Fibroblast of lung (primary cell): ENCODE measurements around the gene INPP4A. TPM values are rescaled to one million over a fixed set of nuclear protein-coding genes. Genes with fewer than 3 reads are reported as not detected.

Experiments
- DNase-seq, 2 donors: peaks; one replicate each; pipeline versions ENCODE4 v3.0.0 to v3.0.0-alpha.2; 2010; ENCODE audit warnings: low read depth in 2 of 2
- H2AFZ ChIP-seq: 2 replicates; pipeline ENCODE4 v1.5.1; 2012; ENCODE audit warnings: low read length, control low read depth, inconsistent platforms
- H3K27ac ChIP-seq: 2 replicates; pipeline ENCODE4 v1.5.1; 2011; ENCODE audit warnings: low read length, control low read depth; ENCODE audit not compliant: insufficient read depth
- H3K27me3 ChIP-seq: 2 replicates; pipeline ENCODE4 v1.5.1; 2011; ENCODE audit warnings: mild to moderate bottlenecking, low read length; ENCODE audit not compliant: control insufficient read depth, insufficient read depth
- H3K36me3 ChIP-seq: 2 replicates; pipeline ENCODE4 v1.5.1; 2011; ENCODE audit warnings: low read length; ENCODE audit not compliant: control insufficient read depth, insufficient read depth
- H3K4me1 ChIP-seq: 2 replicates; pipeline ENCODE4 v1.5.1; 2011; ENCODE audit warnings: low read length; ENCODE audit not compliant: control insufficient read depth, insufficient read depth; ENCODE audit errors: extremely low read depth
- H3K4me2 ChIP-seq: 2 replicates; pipeline ENCODE4 v1.5.1; 2011; ENCODE audit warnings: low read length, control low read depth; ENCODE audit not compliant: insufficient read depth; ENCODE audit errors: extremely low read depth
- H3K4me3 ChIP-seq, 4 experiments: fragments of 200-600 bp in 1 of 4; sonication (generic) in 1 of 4; replicated peaks in 1 of 4; 2 replicates each; pipeline ENCODE4 v1.5.1; 2011 to 2016; ENCODE audit warnings: low read length in 4 of 4, low read depth in 3 of 4, mild to moderate bottlenecking in 3 of 4, control low read depth in 2 of 4, inconsistent platforms in 1 of 4, mixed read lengths in 1 of 4; ENCODE audit not compliant: insufficient read depth in 1 of 4; ENCODE audit errors: control extremely low read depth in 1 of 4
- H3K79me2 ChIP-seq: 2 replicates; pipeline ENCODE4 v1.5.1; 2012; ENCODE audit warnings: mild to moderate bottlenecking, low read length, inconsistent platforms; ENCODE audit not compliant: control insufficient read depth, insufficient read depth
- H3K9ac ChIP-seq: 2 replicates; pipeline ENCODE4 v1.5.1; 2011; ENCODE audit warnings: mild to moderate bottlenecking, low read length, control low read depth; ENCODE audit not compliant: insufficient read depth
- H3K9me3 ChIP-seq: 2 replicates; pipeline ENCODE4 v1.5.1; 2012; ENCODE audit warnings: low read depth, low read length; ENCODE audit not compliant: control insufficient read depth, insufficient read depth
- H4K20me1 ChIP-seq: 2 replicates; pipeline ENCODE4 v1.5.1; 2011; ENCODE audit warnings: low read length; ENCODE audit not compliant: control insufficient read depth, insufficient read depth; ENCODE audit errors: extremely low read depth
- CTCF ChIP-seq, 2 donors: IDR thresholded peaks in 1 of 2; conservative IDR thresholded peaks in 1 of 2; 1 replicate in 1 of 2; 2 replicates in 1 of 2; pipeline ENCODE4 v1.5.1; 2011 to 2012; ENCODE audit warnings: low read length in 2 of 2, control low read depth in 1 of 2, inconsistent platforms in 1 of 2, low read depth in 1 of 2, mild to moderate bottlenecking in 1 of 2
- EZH2 ChIP-seq: IDR thresholded peaks from 2 replicates; pipeline ENCODE4 v1.5.1; 2012; ENCODE audit warnings: low read length, control low read depth, mild to moderate bottlenecking; ENCODE audit errors: missing control alignments
- polyA plus RNA-seq, 2 donors: library from polyadenylated mRNA; depleted of rRNA in 1 of 2; stranded (reverse) in 1 of 2; unstranded in 1 of 2; fragments of >200 nt; gene quantifications; 2 replicates each; pipeline ENCODE4 v1.2.1, GENCODE V29; 2011 to 2012; ENCODE audit warnings: missing spikeins in 1 of 2
- total RNA-seq: library from RNA; depleted of rRNA; stranded (reverse); fragments of >200 nt; gene quantifications from 2 replicates; pipeline ENCODE4 v1.2.1, GENCODE V29; 2014

The INPP4A gene
- total and polyA plus RNA-seq, 2 donors (not counting 1 experiment from before 2014, with no cell fraction given), result 10.2 to 26.1 TPM

GRCh38 chr2:98558852-98559530 is 114.3 kb downstream of the INPP4A start:
- peaks cover 11% of the 10 kb centered on the region for H3K4me1 ChIP-seq
- TF ChIP-seq CTCF (conservative IDR thresholded peaks at IDR 0.05 in 1 of 2, IDR thresholded peaks at IDR 0.05 in 1 of 2; ENCODE audit: low read depth in 1 of 2, low read length in 2 of 2) (no peak), EZH2 (no peak)
- no peak overlapping the region for H3K9ac ChIP-seq
- peak overlapping the region; percentile 34 for H3K27ac ChIP-seq
- DNase-seq, result peak in 1 of 2 donors; percentile 22
- no peak overlapping the region for H2AFZ ChIP-seq
- peak overlapping the region in 1 of 4 experiments; percentile 2 for H3K4me3 ChIP-seq
- H3K79me2 ChIP-seq, result no peaks in the 10 kb centered on the region
- no peaks in the 10 kb centered on the region for H3K36me3 ChIP-seq
- H4K20me1 ChIP-seq, result no peaks in the 10 kb centered on the region
- no peaks in the 10 kb centered on the region for H3K9me3 ChIP-seq
- H3K4me2 ChIP-seq, result peak overlapping the region; percentile 41
- H3K27me3 ChIP-seq, result no peaks in the 10 kb centered on the region

GRCh38 chr2:98559581-98559980 is 114.9 kb downstream of the INPP4A start:
- no peaks in the 10 kb centered on the region for H4K20me1 ChIP-seq
- TF ChIP-seq CTCF (conservative IDR thresholded peaks at IDR 0.05 in 1 of 2, IDR thresholded peaks at IDR 0.05 in 1 of 2; ENCODE audit: low read depth in 1 of 2, low read length in 2 of 2) (no peak), EZH2 (no peak)
- H3K36me3 ChIP-seq, result no peaks in the 10 kb centered on the region
- H3K4me3 ChIP-seq, result no peak overlapping the region
- peak overlapping the region; percentile 34 for H3K27ac ChIP-seq
- H3K9ac ChIP-seq, result no peak overlapping the region
- no peaks in the 10 kb centered on the region for H3K9me3 ChIP-seq
- no peaks in the 10 kb centered on the region for H3K27me3 ChIP-seq
- H2AFZ ChIP-seq, result no peak overlapping the region
- DNase-seq, result peak in 1 of 2 donors; percentile 25
- peak overlapping the region; percentile 41 for H3K4me2 ChIP-seq
- peaks cover 11% of the 10 kb centered on the region for H3K4me1 ChIP-seq
- no peaks in the 10 kb centered on the region for H3K79me2 ChIP-seq

GRCh38 chr2:98560256-98560771 is 115.7 kb downstream of the INPP4A start:
- no peaks in the 10 kb centered on the region for H3K27me3 ChIP-seq
- H3K4me1 ChIP-seq, result peaks cover 11% of the 10 kb centered on the region
- H2AFZ ChIP-seq, result no peak overlapping the region
- H3K36me3 ChIP-seq, result no peaks in the 10 kb centered on the region
- H3K79me2 ChIP-seq, result no peaks in the 10 kb centered on the region
- no peak for TF ChIP-seq CTCF (conservative IDR thresholded peaks at IDR 0.05 in 1 of 2, IDR thresholded peaks at IDR 0.05 in 1 of 2; ENCODE audit: low read depth in 1 of 2, low read length in 2 of 2)
- TF ChIP-seq EZH2, result no peak
- peak; percentile 94 to 95 for DNase-seq
- peak overlapping the region; percentile 62 for H3K27ac ChIP-seq
- no peaks in the 10 kb centered on the region for H4K20me1 ChIP-seq
- no peak overlapping the region for H3K9ac ChIP-seq
- no peaks in the 10 kb centered on the region for H3K9me3 ChIP-seq
- H3K4me2 ChIP-seq, result peak overlapping the region; percentile 71
- peak overlapping the region in 2 of 4 experiments; percentile 2 to 17 for H3K4me3 ChIP-seq
